Testis (tissue), 3 donors: ENCODE results near the gene ATL3. TPM values are rescaled to one million over a fixed set of nuclear protein-coding genes. Genes with fewer than 3 reads are reported as not detected.
"Not testable (repeated sequence)": the region's sequence is repeated elsewhere in the genome, so short reads cannot be mapped to it uniquely, and the experiment has no call there.

Experiments used
- DNase-seq: peaks from one replicate; pipeline ENCODE4 v3.0.0-alpha.2; 2019
- H3K27ac ChIP-seq, 2 donors: fragments of 200-600 bp; sonication (generic); one replicate each; pipeline ENCODE4 v1.5.1; 2019
- H3K27me3 ChIP-seq: fragments of 200-600 bp; sonication (generic); one replicate; pipeline ENCODE4 v1.5.1; 2019
- H3K36me3 ChIP-seq: fragments of 200-600 bp; sonication (generic); one replicate; pipeline ENCODE4 v1.5.1; 2017; ENCODE audit warnings: low read depth; ENCODE audit errors: missing control alignments
- H3K4me1 ChIP-seq: fragments of 200-600 bp; sonication (generic); one replicate; pipeline ENCODE4 v1.5.1; 2019
- H3K4me3 ChIP-seq, 2 donors: fragments of 200-600 bp; sonication (generic); one replicate each; pipeline ENCODE4 v1.5.1; 2017 to 2019
- H3K9me3 ChIP-seq: fragments of 200-600 bp; sonication (generic); one replicate; pipeline ENCODE4 v1.5.1; 2017
- POLR2A ChIP-seq: fragments of 450-650 bp; IDR thresholded peaks from one replicate; pipeline ENCODE4 v1.6.1; 2017; ENCODE audit warnings: antibody characterized with exemption, mild to moderate bottlenecking, moderate library complexity
- WGBS, 2 donors: methylation state at CpG; one replicate each; pipeline ENCODE4 v1.1.5; 2018; 5-methylcytosine and 5-hydroxymethylcytosine counted together
- intact Hi-C: fragments of 100-400 bp; cut with DNase I; formaldehyde crosslinking; loops from one replicate; pipeline ENCODE4 v1.15.1; 2023; ENCODE audit warnings: low total_unique reads
- polyA plus RNA-seq: library from polyadenylated mRNA; stranded (reverse); fragments of 350-450 nt; fragmentation: Illumina TruSeq; extraction: RNeasy Lipid Tissue Mini Kit (QIAGEN cat#74804); gene quantifications from one replicate; pipeline ENCODE4 v1.2.3, GENCODE V29; 2014; ENCODE audit warnings: low read depth, low replicate concordance; ENCODE audit not compliant: insufficient read depth
- total RNA-seq, 2 donors: library from RNA; depleted of rRNA; stranded (reverse); fragments of >200 nt; gene quantifications; one replicate each; pipeline ENCODE4 v1.2.3, GENCODE V29; 2016
- TF ChIP-seq, protein P1 (sequence below), 3 experiments: fragments of 450-650 bp in 2 of 3; fragments of 200-600 bp in 1 of 3; sonication (generic) in 1 of 3; IDR thresholded peaks; one replicate each; pipeline ENCODE4 v1.5.1; 2016 to 2019; ENCODE audit warnings: antibody characterized with exemption in 3 of 3, mild to moderate bottlenecking in 2 of 3, moderate library complexity in 1 of 3

Gene ATL3
- total and polyA plus RNA-seq, 3 donors from 2014 or later, result 51.1 to 66.4 (median 63.9) TPM

DNA sequence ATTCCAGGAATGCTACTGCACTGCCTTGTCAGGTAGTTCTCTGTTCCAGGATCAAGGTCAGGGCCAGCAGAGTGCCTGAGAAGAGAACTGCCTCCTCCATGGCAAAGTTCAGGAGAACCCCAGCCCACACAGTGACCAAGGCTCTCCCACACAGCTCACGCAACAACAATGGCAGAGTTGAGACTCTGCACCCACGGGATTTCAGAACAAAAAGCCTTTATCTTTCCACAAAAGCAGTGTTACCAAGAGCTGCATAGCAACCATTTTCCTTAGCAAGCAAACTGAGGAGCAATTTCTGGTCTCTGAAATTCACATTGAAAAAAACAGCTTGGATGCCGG lies 68.0 kb downstream of the ATL3 start:
- Histone ChIP-seq H3K27ac (peak overlapping the region in 1 of 2 donors; percentile 71), H3K36me3 (no peaks in the 10 kb centered on the region), H3K27me3 (no peaks in the 10 kb centered on the region), H3K9me3 (no peaks in the 10 kb centered on the region), H3K4me3 (no peak overlapping the region), H3K4me1 (peaks cover 14% of the 10 kb centered on the region)
- 42 to 58% methylated on average over 3 of the region's 3 CpGs for WGBS, 2 donors
- TF ChIP-seq, protein P1, sequence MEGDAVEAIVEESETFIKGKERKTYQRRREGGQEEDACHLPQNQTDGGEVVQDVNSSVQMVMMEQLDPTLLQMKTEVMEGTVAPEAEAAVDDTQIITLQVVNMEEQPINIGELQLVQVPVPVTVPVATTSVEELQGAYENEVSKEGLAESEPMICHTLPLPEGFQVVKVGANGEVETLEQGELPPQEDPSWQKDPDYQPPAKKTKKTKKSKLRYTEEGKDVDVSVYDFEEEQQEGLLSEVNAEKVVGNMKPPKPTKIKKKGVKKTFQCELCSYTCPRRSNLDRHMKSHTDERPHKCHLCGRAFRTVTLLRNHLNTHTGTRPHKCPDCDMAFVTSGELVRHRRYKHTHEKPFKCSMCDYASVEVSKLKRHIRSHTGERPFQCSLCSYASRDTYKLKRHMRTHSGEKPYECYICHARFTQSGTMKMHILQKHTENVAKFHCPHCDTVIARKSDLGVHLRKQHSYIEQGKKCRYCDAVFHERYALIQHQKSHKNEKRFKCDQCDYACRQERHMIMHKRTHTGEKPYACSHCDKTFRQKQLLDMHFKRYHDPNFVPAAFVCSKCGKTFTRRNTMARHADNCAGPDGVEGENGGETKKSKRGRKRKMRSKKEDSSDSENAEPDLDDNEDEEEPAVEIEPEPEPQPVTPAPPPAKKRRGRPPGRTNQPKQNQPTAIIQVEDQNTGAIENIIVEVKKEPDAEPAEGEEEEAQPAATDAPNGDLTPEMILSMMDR (IDR thresholded peaks at IDR 0.05), result no peak
- TF ChIP-seq POLR2A, result no peak
- intact Hi-C loops, result no loop called here
- peak; percentile 93 for DNase-seq

DNA sequence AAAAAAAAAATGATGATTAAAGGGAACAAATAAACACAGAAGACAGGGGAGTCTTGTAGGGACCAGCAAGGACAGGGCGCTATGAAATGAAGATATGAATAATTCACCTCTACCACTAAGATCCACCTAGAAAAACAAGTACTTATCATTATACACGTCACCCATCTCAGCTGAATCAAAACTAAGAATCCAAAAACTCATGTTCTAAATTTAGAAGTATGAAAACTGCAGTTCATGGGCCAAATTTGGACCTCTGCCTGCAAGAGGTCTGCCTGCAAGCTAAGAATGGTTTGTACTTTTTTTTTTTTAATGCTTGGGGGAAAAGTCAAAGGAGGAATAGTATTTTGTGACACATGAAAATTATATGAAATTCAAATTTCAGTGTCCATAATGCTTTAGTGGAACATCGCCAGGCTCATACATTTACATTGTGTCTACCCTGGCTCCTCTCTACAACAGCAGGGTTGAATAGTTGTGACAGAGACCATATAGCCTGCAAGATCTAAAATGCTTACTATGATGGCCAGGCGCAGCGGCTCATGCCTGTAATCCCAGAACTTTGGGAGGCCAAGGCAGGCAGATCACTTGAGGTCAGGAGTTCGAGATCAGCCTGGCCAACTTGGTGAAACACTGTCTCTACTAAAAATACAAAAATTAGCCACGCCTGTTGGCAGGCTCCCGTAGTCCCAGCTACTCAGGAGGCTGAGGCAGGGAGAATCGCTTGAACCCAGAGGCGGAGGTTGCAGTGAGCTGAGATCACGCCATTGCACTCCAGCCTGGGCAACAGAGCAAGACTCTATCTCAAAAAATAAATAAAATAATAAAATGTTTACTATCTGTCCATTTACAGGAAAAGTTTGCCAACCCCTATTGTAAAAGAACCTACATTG lies 68.6 kb downstream of the ATL3 start:
- H3K4me3 ChIP-seq, H3K36me3 ChIP-seq, H3K27me3 ChIP-seq, intact Hi-C loops, H3K9me3 ChIP-seq: not testable (repeated sequence)
- Histone ChIP-seq H3K4me1 (peaks cover 12% of the 10 kb centered on the region), H3K27ac (peak overlapping the region; percentile 44 to 71)
- DNase-seq, result peak; percentile 75
- WGBS, 2 donors, result 46 to 65% methylated on average over 11 of the region's 11 CpGs

DNA sequence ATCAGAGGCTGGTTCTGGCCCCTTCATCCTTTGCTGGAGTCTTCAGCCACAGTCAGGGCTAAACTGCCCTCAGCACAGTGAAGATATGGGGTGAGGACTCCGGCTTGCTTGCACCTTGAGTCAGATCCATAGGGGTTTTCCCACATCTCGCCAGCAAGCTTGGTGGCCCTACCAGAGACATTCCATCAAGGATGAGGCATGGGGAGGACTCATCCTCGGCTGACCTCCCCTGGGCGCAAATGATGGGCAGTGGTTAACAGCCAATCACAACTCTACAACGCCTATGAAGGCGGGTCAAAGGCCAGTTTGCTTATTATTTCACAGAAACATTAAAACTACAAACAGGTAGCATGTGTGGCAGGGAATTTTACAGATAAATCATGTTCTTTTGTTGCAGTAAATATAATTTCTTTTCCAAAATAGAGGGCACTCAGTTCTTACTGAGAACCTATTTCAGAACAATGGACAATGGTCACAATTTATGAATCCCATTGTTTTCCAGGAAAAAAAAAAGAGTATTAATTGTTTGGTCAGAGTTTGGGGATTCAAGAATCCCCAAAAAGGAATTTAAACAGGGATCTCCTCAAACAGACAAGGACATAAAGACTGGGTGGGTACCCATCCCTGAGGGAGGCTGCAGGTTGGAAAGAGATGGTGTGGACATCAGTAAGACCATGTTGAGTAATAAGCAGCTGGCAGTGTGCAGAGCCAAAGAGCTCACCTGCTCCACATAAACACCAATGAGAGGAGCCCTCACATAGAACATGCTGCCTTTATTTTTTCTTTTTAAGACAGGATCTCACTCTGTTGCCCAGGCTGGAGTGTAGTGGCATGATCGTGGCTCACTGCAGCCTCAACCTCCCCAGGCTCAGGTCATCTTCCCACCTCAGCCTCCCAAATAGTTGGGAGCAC lies 71.7 kb downstream of the ATL3 start:
- no peaks in the 10 kb centered on the region for H3K9me3 ChIP-seq
- H3K27me3 ChIP-seq, result no peaks in the 10 kb centered on the region
- peaks cover 12% of the 10 kb centered on the region for H3K4me1 ChIP-seq
- WGBS, 2 donors, result 74 to 92% methylated on average over 5 to 7 of the region's 7 CpGs
- DNase-seq, result no peak
- H3K4me3 ChIP-seq, result no peak overlapping the region
- TF ChIP-seq, protein P1 (IDR thresholded peaks at IDR 0.05), result no peak
- no peak for TF ChIP-seq POLR2A
- H3K36me3 ChIP-seq, result no peaks in the 10 kb centered on the region
- intact Hi-C loops, result no loop called here
- no peak overlapping the region for H3K27ac ChIP-seq

DNA sequence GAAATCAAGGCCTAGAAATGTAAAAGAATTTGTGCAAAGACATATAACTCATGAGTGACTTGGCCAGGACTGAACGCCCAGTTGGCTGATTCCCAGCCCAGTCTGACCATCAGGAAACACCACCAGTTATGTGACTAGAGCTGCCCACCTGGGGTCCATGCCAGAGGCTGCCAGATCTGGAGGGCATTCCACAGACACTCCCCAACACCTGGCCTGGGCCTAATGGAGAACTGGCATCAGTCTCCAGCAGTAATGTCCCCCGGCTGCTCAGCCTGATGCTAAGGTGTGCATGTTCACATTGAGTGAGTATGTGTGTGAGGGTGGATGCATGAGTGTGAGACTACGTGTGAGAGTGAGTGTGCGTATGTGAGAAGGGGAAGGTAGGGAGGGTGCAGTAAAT lies 72.6 kb downstream of the ATL3 start:
- intact Hi-C loops, result no loop called here
- H3K4me3 ChIP-seq, result no peak overlapping the region
- TF ChIP-seq, protein P1 (IDR thresholded peaks at IDR 0.05), result no peak
- TF ChIP-seq POLR2A, result no peak
- no peaks in the 10 kb centered on the region for H3K9me3 ChIP-seq
- no peak for DNase-seq
- H3K4me1 ChIP-seq, result peaks cover 12% of the 10 kb centered on the region
- no peaks in the 10 kb centered on the region for H3K36me3 ChIP-seq
- 84 to 90% methylated on average over 4 of the region's 4 CpGs for WGBS, 2 donors
- no peaks in the 10 kb centered on the region for H3K27me3 ChIP-seq
- no peak overlapping the region for H3K27ac ChIP-seq

DNA sequence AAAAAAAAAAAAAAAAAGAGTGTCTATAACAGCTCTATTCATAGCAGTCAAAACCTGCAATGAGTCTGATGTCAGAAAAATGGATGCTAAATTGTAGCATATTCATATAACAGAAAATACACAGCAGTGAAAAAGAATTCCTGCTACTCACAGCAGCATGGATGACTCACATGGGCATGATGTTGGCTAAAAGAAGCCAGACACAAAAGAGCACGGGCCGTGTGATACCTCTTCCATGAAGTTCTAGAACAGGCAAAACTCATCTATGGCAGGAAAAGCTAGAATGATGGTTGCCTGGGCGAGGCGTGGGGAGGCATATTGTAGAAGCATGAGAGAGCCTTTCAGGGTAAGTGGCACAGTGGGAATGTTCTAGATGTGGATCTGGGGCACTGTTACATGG lies 75.9 kb downstream of the ATL3 start:
- Histone ChIP-seq H3K4me3 (no peak overlapping the region), H3K9me3 (no peaks in the 10 kb centered on the region), H3K36me3 (no peaks in the 10 kb centered on the region), H3K27ac (no peak overlapping the region), H3K27me3 (no peaks in the 10 kb centered on the region), H3K4me1 (peaks cover 3% of the 10 kb centered on the region)
- intact Hi-C loops, result no loop called here
- WGBS, 2 donors, result 89 to 94% methylated on average over 4 of the region's 4 CpGs
- no peak for TF ChIP-seq POLR2A
- TF ChIP-seq, protein P1 (IDR thresholded peaks at IDR 0.05), result no peak
- peak; percentile 10 for DNase-seq
